Progenitor cell of endocrine pancreas (in vitro differentiated cells): ENCODE measurements around the gene UGT1A9. TPM values are rescaled to one million over a fixed set of nuclear protein-coding genes. Genes with fewer than 3 reads are reported as not detected.
"Not testable (repeated sequence)": the region's sequence is repeated elsewhere in the genome, so short reads cannot be mapped to it uniquely, and the experiment has no call there.

Experiments used
- DNase-seq: peaks from one replicate; pipeline ENCODE4 v3.0.0; 2021; ENCODE audit warnings: low spot score; ENCODE audit not compliant: unreplicated experiment
- H3K27ac Mint-ChIP-seq: 2 replicates; pipeline ENCODE4 v1.8.0; 2021; ENCODE audit warnings: mild to moderate bottlenecking, moderate library complexity, mixed read lengths
- H3K27me3 Mint-ChIP-seq: 2 replicates; pipeline ENCODE4 v1.8.0; 2021; ENCODE audit warnings: mixed read lengths
- H3K36me3 Mint-ChIP-seq: 2 replicates; pipeline ENCODE4 v1.8.0; 2022; ENCODE audit warnings: mixed read lengths; ENCODE audit not compliant: insufficient read depth
- H3K4me1 Mint-ChIP-seq: 2 replicates; pipeline ENCODE4 v1.8.0; 2021; ENCODE audit warnings: low read depth, mixed read lengths
- H3K4me3 Mint-ChIP-seq: 2 replicates; pipeline ENCODE4 v1.8.0; 2021; ENCODE audit warnings: low read depth, mild to moderate bottlenecking, moderate library complexity, mixed read lengths
- H3K9me3 Mint-ChIP-seq: 2 replicates; pipeline ENCODE4 v1.8.0; 2021; ENCODE audit warnings: low read depth, mixed read lengths
- CTCF ChIP-seq: fragments of 200-600 bp; sonication (generic); IDR thresholded peaks from one replicate; pipeline ENCODE4 v1.5.0; 2021; ENCODE audit warnings: antibody characterized with exemption, mild to moderate bottlenecking; ENCODE audit not compliant: unreplicated experiment
- total RNA-seq: library from RNA; stranded (reverse); gene quantifications from 2 replicates; pipeline ENCODE4 v1.2.1, GENCODE V29; 2021

The UGT1A9 gene
- total RNA-seq, 1 donor from 2014 or later = not detected

GRCh38 chr2:233643128-233643527 is 28.6 kb upstream of the UGT1A9 start:
- no peaks in the 10 kb centered on the region for H3K4me1 Mint-ChIP-seq
- H3K9me3 Mint-ChIP-seq = peaks cover 25% of the 10 kb centered on the region
- no peak overlapping the region for H3K27ac Mint-ChIP-seq
- no peak for DNase-seq
- H3K36me3 Mint-ChIP-seq = no peaks in the 10 kb centered on the region
- TF ChIP-seq CTCF = peak; percentile 22
- no peak overlapping the region for H3K4me3 Mint-ChIP-seq
- no peaks in the 10 kb centered on the region for H3K27me3 Mint-ChIP-seq

- H3K27me3 Mint-ChIP-seq, H3K4me1 Mint-ChIP-seq, H3K36me3 Mint-ChIP-seq, H3K27ac Mint-ChIP-seq, H3K4me3 Mint-ChIP-seq, DNase-seq: not testable (repeated sequence)
- peaks cover 25% of the 10 kb centered on the region for H3K9me3 Mint-ChIP-seq
Observed at GRCh38 chr2:233646033-233646432, 25.7 kb upstream of the UGT1A9 start.

- no peak for TF ChIP-seq CTCF
- Mint-ChIP-seq H3K4me3 (no peak overlapping the region), H3K27me3 (peaks cover 7% of the 10 kb centered on the region), H3K4me1 (no peaks in the 10 kb centered on the region), H3K27ac (no peak overlapping the region), H3K9me3 (peaks cover 16% of the 10 kb centered on the region), H3K36me3 (no peaks in the 10 kb centered on the region)
- DNase-seq = no peak
Observed at GRCh38 chr2:233650981-233651380, 20.7 kb upstream of the UGT1A9 start.

GRCh38 chr2:233651430-233651829 is 20.3 kb upstream of the UGT1A9 start:
- Mint-ChIP-seq H3K4me3 (no peak overlapping the region), H3K27ac (no peak overlapping the region), H3K36me3 (no peaks in the 10 kb centered on the region), H3K4me1 (no peaks in the 10 kb centered on the region), H3K27me3 (peaks cover 7% of the 10 kb centered on the region), H3K9me3 (peaks cover 14% of the 10 kb centered on the region)
- no peak for DNase-seq
- no peak for TF ChIP-seq CTCF

- TF ChIP-seq CTCF = no peak
- Mint-ChIP-seq H3K27me3 (peaks cover 13% of the 10 kb centered on the region), H3K4me3 (no peak overlapping the region), H3K36me3 (no peaks in the 10 kb centered on the region), H3K9me3 (no peaks in the 10 kb centered on the region), H3K4me1 (no peaks in the 10 kb centered on the region), H3K27ac (no peak overlapping the region)
- no peak for DNase-seq
Observed at GRCh38 chr2:233654501-233654900, 17.2 kb upstream of the UGT1A9 start.

GRCh38 chr2:233655043-233655442 is 16.7 kb upstream of the UGT1A9 start:
- Mint-ChIP-seq H3K4me1 (no peaks in the 10 kb centered on the region), H3K27me3 (peaks cover 19% of the 10 kb centered on the region), H3K4me3 (no peak overlapping the region), H3K27ac (no peak overlapping the region), H3K36me3 (no peaks in the 10 kb centered on the region), H3K9me3 (no peaks in the 10 kb centered on the region)
- no peak for DNase-seq
- no peak for TF ChIP-seq CTCF

GRCh38 chr2:233655943-233656342 is 15.8 kb upstream of the UGT1A9 start:
- H3K36me3 Mint-ChIP-seq, H3K9me3 Mint-ChIP-seq, H3K4me1 Mint-ChIP-seq, H3K4me3 Mint-ChIP-seq, DNase-seq, H3K27ac Mint-ChIP-seq: not testable (repeated sequence)
- H3K27me3 Mint-ChIP-seq = peaks cover 21% of the 10 kb centered on the region
